ENCODE data around the gene ZBTB16. TPM values are rescaled to one million over a fixed set of nuclear protein-coding genes. Genes with fewer than 3 reads are reported as not detected.

Gene ZBTB16
- total RNA-seq, 2 experiments from 2014 or later, result 19.1 to 20.6 TPM

GRCh38 chr11:114123692-114124330 lies 64.3 kb downstream of the ZBTB16 start:
- H3K36me3 ChIP-seq (ENCODE audit: insufficient read depth, low read length), result no peaks in the 10 kb centered on the region
- TF ChIP-seq CTCF (IDR thresholded peaks at IDR 0.05), result no peak
- ATAC-seq (ENCODE audit: poor library complexity) (no peak), DNase-seq (no peak)
- CTCF ChIA-PET, result no interaction called here
- POLR2A ChIA-PET, result no interaction called here
- no peak overlapping the region for H3K27ac Mint-ChIP-seq
- no peak overlapping the region for H3K4me3 Mint-ChIP-seq
- no peak overlapping the region for H3K27ac ChIP-seq (ENCODE audit: low read depth in 1 of 2, low read length in 2 of 2)
- no peaks in the 10 kb centered on the region for H3K27me3 Mint-ChIP-seq
- intact Hi-C loops (cut with DNase I, micrococcal nuclease), result loop anchor here in 1 of 2 experiments (10.0 kb wide), 1 partner anchor 51 kb away; no protein-coding TSS in a partner anchor
- H3K9me3 ChIP-seq (ENCODE audit: control insufficient read depth in 1 of 2, insufficient read depth in 1 of 2, low read length in 2 of 2), result no peaks in the 10 kb centered on the region
- H3K4me1 Mint-ChIP-seq (ENCODE audit: low read depth), result peaks cover 11% of the 10 kb centered on the region
- no peaks in the 10 kb centered on the region for H3K9me3 Mint-ChIP-seq
- H3K36me3 Mint-ChIP-seq (ENCODE audit: low read depth), result no peaks in the 10 kb centered on the region
- H3K27me3 ChIP-seq (ENCODE audit: control insufficient read depth in 1 of 2, insufficient read depth in 2 of 2, low read length in 2 of 2), result no peaks in the 10 kb centered on the region
- no peak overlapping the region for H3K4me3 ChIP-seq (ENCODE audit: low read length)
- H3K4me1 ChIP-seq (ENCODE audit: insufficient read depth, low read length), result no peaks in the 10 kb centered on the region

- H3K9me3 ChIP-seq (ENCODE audit: control insufficient read depth in 1 of 2, insufficient read depth in 1 of 2, low read length in 2 of 2), result no peaks in the 10 kb centered on the region
- POLR2A ChIA-PET, result no interaction called here
- H3K27me3 ChIP-seq (ENCODE audit: control insufficient read depth in 1 of 2, insufficient read depth in 2 of 2, low read length in 2 of 2), result no peaks in the 10 kb centered on the region
- H3K36me3 ChIP-seq (ENCODE audit: insufficient read depth, low read length), result no peaks in the 10 kb centered on the region
- CTCF ChIA-PET, result no interaction called here
- DNase-seq, result no peak
- H3K27ac ChIP-seq (ENCODE audit: low read depth in 1 of 2, low read length in 2 of 2), result no peak overlapping the region
- no peak for ATAC-seq (ENCODE audit: poor library complexity)
- peaks cover 2% of the 10 kb centered on the region for H3K4me1 ChIP-seq (ENCODE audit: insufficient read depth, low read length)
- Mint-ChIP-seq H3K27ac (no peak overlapping the region), H3K36me3 (ENCODE audit: low read depth) (no peaks in the 10 kb centered on the region), H3K9me3 (no peaks in the 10 kb centered on the region), H3K4me1 (ENCODE audit: low read depth) (peaks cover 15% of the 10 kb centered on the region), H3K4me3 (no peak overlapping the region), H3K27me3 (no peaks in the 10 kb centered on the region)
- H3K4me3 ChIP-seq (ENCODE audit: low read length), result no peak overlapping the region
- intact Hi-C loops (cut with DNase I, micrococcal nuclease), result loop anchor here in 1 of 2 experiments (10.0 kb wide), 1 partner anchor 50 kb away; no protein-coding TSS in a partner anchor
- no peak for TF ChIP-seq CTCF (IDR thresholded peaks at IDR 0.05)
Observed at GRCh38 chr11:114124601-114125144, 65.2 kb downstream of the ZBTB16 start.

- no peaks in the 10 kb centered on the region for H3K9me3 Mint-ChIP-seq
- no peaks in the 10 kb centered on the region for H3K36me3 Mint-ChIP-seq (ENCODE audit: low read depth)
- no peak overlapping the region for H3K27ac Mint-ChIP-seq
- ChIA-PET CTCF (no interaction called here), POLR2A (no interaction called here)
- peaks cover 19% of the 10 kb centered on the region for H3K4me1 Mint-ChIP-seq (ENCODE audit: low read depth)
- Histone ChIP-seq H3K9me3 (ENCODE audit: control insufficient read depth in 1 of 2, insufficient read depth in 1 of 2, low read length in 2 of 2) (no peaks in the 10 kb centered on the region), H3K4me1 (ENCODE audit: insufficient read depth, low read length) (peaks cover 3% of the 10 kb centered on the region), H3K27me3 (ENCODE audit: control insufficient read depth in 1 of 2, insufficient read depth in 2 of 2, low read length in 2 of 2) (no peaks in the 10 kb centered on the region), H3K36me3 (ENCODE audit: insufficient read depth, low read length) (no peaks in the 10 kb centered on the region), H3K4me3 (ENCODE audit: low read length) (no peak overlapping the region), H3K27ac (ENCODE audit: low read depth in 1 of 2, low read length in 2 of 2) (no peak overlapping the region)
- H3K4me3 Mint-ChIP-seq, result no peak overlapping the region
- intact Hi-C loops (cut with DNase I, micrococcal nuclease), result loop anchor here in 1 of 2 experiments (10.0 kb wide), 1 partner anchor 49 kb away; no protein-coding TSS in a partner anchor
- TF ChIP-seq CTCF (IDR thresholded peaks at IDR 0.05), result no peak
- no peaks in the 10 kb centered on the region for H3K27me3 Mint-ChIP-seq
- no peak for ATAC-seq (ENCODE audit: poor library complexity)
- no peak for DNase-seq
Observed at GRCh38 chr11:114125531-114125930, 66.0 kb downstream of the ZBTB16 start.
